Measurements from ENCODE around the gene EIF2AK3.

Gene EIF2AK3

DNA sequence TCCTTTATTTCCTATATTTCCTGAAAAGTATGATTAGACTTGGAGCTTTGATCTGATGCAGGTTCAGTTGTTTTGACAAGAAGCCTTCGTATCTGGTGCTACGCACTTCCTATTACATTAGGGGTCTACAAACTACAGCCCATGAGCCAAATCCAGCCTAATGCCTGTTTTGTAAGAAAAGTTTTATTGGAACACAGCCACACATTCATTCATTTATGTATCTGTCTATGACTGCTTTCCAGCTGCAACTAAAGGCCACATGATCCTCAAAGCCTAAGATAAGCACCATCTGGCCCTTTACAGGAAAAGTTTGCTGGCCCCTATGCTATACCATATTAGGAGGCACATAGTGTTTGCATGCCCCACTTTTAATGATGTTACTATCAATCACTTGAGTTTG is 26.0 kb downstream of the EIF2AK3 start:
- no peak for DNase-seq (ENCODE audit: extremely low read depth in 1 of 2, low read depth in 1 of 2)

GRCh38 chr2:88600038-88600465 is 27.2 kb downstream of the EIF2AK3 start:
- DNase-seq (ENCODE audit: extremely low read depth in 1 of 2, low read depth in 1 of 2) = peak; percentile 2 to 43

DNA sequence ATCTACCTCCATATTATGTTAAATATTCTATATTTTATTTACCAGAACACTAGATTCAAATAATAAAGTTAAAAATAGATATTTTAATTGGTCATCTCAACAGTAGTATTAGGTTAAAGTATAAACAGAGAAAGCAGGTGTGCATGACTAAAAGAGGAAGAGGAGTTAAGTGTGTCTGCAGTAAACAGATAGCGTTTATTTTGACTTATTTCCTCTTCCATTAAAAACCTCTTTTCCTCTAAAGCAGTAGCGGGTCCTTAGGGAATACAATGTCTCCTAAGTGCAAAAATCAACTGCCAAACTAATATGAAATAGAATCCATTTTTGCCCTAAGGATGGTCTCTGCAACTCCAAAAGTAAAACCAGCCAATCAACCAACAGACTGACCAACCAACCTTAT is 27.7 kb downstream of the EIF2AK3 start:
- no peak for DNase-seq (ENCODE audit: extremely low read depth in 1 of 2, low read depth in 1 of 2)

GRCh38 chr2:88597168-88597567 is 30.1 kb downstream of the EIF2AK3 start:
- no peak for DNase-seq (ENCODE audit: extremely low read depth in 1 of 2, low read depth in 1 of 2)

DNA sequence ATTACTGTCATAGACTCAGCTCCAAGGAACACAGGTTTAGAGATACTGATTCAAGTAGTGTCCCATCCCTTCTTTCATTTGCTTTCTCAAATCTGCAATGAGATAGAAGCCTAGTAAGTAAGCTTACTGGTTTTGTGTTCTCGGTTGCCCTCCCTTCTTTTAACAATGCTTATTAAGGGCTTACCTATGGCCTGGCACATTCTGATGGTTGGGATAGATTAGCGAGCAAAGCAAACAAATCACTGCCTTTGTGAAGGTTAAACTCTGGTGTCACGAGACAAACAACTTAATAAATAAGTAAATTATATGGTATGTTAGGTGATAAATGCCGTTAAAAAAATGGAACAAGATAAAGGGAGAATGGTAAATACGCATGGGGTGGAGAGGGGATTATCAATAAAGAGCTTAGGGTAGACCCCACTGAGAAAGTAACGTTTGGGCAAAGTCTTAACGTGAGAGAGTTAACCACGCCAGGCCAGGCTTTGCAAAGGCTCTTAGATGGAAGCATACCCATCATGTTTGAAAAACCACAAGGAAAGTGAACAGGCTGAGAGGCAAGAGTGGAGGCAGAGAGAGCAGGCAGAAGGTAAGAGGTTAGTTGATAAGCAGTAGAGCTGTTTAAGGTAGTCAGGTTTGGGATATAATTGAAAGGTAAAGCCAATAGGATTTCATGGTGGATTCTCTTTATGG is 31.0 kb downstream of the EIF2AK3 start:
- DNase-seq (ENCODE audit: extremely low read depth in 1 of 2, low read depth in 1 of 2) = no peak

- no peak for DNase-seq (ENCODE audit: extremely low read depth in 1 of 2, low read depth in 1 of 2)
Observed at GRCh38 chr2:88591698-88592097, 35.6 kb downstream of the EIF2AK3 start.

DNA sequence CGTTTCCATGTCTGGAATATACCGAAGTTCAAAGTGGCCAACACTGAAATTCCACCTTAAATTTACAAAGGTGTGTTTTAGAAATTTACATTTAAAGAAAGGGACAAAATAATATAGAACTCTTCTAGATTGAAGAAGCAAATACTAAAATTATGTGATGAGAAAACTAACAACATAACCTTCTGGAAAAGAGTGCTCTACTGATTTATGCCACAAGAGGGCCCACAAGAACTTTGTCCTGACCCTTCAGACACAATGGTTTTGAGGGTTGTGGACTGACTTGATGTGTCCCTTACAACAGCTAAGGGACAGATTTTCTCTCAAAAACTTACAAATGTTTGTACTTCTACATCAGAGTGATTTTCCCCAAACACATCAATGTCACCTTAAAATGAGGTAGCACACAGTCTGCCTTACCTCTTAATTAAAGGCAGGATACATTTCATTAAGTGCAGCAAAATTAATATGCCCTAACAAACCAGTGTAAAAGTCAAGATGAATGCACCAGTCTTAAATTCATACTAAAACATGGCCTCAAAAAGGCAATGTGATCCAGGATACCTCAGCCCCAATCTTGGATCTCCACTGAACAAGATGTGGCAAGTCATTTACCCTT is 36.2 kb downstream of the EIF2AK3 start:
- peak in 1 of 2 donors; percentile 8 for DNase-seq (ENCODE audit: extremely low read depth in 1 of 2, low read depth in 1 of 2)

- DNase-seq (ENCODE audit: extremely low read depth in 1 of 2, low read depth in 1 of 2) = no peak
Observed at GRCh38 chr2:88585969-88586368, 41.3 kb downstream of the EIF2AK3 start.

GRCh38 chr2:88582030-88582429 is 45.2 kb downstream of the EIF2AK3 start:
- no peak for DNase-seq (ENCODE audit: extremely low read depth in 1 of 2, low read depth in 1 of 2)

GRCh38 chr2:88580088-88580487 is 47.2 kb downstream of the EIF2AK3 start:
- DNase-seq (ENCODE audit: extremely low read depth in 1 of 2, low read depth in 1 of 2) = no peak

GRCh38 chr2:88575630-88576029 is 51.6 kb downstream of the EIF2AK3 start:
- no peak for DNase-seq (ENCODE audit: extremely low read depth in 1 of 2, low read depth in 1 of 2)

DNA sequence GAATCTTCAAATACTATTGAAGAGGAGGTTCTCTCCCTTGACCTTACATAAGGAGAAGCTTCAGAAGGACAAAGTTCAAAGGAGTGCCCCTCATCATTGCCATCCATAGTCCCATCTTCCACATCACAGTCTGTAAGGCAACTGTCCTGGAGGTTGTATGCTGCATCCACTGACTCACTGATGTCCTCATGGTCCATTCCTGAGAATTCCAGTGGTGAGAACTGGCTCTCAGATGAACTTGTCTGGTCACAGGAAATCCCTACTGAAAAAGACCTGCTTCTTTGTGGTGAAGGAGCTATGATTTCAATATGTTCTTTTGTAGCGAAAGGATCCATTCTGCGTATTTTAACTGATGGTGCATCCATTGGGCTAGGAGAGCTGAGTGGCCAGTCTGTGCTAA is 52.2 kb downstream of the EIF2AK3 start:
- DNase-seq (ENCODE audit: extremely low read depth in 1 of 2, low read depth in 1 of 2) = no peak

DNA sequence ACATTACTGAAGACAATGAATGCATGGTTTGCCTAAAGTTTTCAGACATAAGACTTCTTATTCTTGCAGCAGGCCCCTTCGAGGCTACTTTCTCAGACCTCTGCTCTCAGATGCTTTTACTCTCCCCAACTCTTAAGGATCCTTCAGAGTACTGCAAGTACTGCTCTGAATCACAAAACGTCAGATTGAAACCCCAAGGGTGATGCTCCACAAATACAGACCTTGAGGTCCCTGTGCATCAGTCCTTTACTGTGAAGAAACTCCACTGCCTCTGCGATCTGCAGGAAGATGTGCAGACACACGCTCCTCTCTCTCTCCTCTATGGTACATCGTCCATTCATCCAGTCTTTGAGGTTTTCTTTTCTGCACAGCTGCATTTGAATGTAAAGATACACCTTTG is 52.8 kb downstream of the EIF2AK3 start:
- no peak for DNase-seq (ENCODE audit: extremely low read depth in 1 of 2, low read depth in 1 of 2)

DNA sequence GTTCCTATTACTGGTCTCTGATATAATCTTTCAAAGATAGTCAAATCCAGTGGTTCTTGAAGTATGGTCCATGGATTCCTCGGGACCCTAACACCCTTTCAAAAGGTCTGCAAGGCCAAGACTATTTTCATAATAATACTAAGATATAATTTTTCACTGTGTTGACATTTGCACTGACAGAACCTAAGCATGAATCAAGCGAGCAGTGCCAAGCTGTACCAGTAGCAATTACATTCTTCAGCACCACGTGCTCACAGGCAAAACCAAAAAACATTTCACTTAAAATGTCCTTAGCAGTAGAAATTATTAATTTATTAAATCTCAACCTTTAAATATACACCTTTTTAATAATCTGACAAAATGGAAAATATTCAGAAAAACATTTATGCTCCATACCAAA is 59.1 kb downstream of the EIF2AK3 start:
- DNase-seq (ENCODE audit: extremely low read depth in 1 of 2, low read depth in 1 of 2) = no peak

- no peak for DNase-seq (ENCODE audit: extremely low read depth in 1 of 2, low read depth in 1 of 2)
Observed at GRCh38 chr2:88564402-88564801, 62.9 kb downstream of the EIF2AK3 start.

GRCh38 chr2:88563129-88563528 is 64.1 kb downstream of the EIF2AK3 start:
- DNase-seq (ENCODE audit: extremely low read depth in 1 of 2, low read depth in 1 of 2) = no peak

- DNase-seq (ENCODE audit: extremely low read depth in 1 of 2, low read depth in 1 of 2) = no peak
Observed at GRCh38 chr2:88561646-88562388, 65.4 kb downstream of the EIF2AK3 start.

GRCh38 chr2:88560619-88561307 is 66.5 kb downstream of the EIF2AK3 start:
- DNase-seq (ENCODE audit: extremely low read depth in 1 of 2, low read depth in 1 of 2) = no peak

- DNase-seq (ENCODE audit: extremely low read depth in 1 of 2, low read depth in 1 of 2) = no peak
Observed at GRCh38 chr2:88557290-88557689, 70.0 kb downstream of the EIF2AK3 start.

DNA sequence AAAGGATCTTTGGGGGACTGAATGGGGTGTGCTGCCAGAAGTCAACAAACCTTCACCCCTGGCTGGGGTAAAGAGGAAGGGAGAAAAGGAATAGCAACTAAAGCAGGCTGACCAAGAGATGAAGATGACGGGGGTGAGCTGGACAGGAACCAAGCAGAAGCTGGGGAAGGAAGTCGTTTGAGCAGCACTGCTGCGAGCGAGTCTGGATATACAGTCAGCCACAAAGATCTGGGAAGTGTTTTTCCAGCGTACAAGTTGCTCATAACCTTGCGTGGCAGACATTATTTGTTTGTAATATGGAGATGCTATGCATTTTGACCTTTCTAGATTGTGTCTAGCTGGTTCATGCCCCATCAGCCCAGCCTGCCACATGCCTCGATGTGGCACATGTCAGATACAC is 71.2 kb downstream of the EIF2AK3 start:
- DNase-seq (ENCODE audit: extremely low read depth in 1 of 2, low read depth in 1 of 2) = no peak

DNA sequence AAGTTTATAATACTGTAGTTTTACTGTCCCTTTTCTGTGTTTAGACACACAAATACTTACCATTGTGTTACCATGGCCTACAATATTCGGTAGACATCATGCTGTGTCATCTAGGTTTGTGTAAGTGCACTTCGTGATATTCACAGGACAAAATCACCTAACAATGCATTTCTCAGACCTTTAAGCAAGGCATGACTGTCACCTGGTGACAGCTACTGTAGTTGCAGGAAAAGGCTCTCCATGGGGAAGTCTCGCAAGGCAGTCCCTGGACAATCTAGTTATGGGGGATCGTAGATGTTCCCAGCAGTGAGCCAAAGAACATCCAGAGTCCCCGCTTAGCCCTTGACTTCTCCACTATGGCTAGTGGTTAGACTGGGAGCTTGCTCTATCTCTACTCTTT is 73.1 kb downstream of the EIF2AK3 start:
- no peak for DNase-seq (ENCODE audit: extremely low read depth in 1 of 2, low read depth in 1 of 2)

Measured in stimulated activated CD8-positive, alpha-beta memory T cell treated with anti-CD3 and anti-CD28 coated beads, Interleukin-7, amount 100 ng/mL, for 48 hours (primary cell).